PFSK-1 (cell line): ENCODE measurements around the gene TMEM243.

Experiments
- POLR2AphosphoS5 ChIP-seq: IDR thresholded peaks from 2 replicates; pipeline ENCODE4 v1.6.1; 2012; ENCODE audit warnings: low read depth, mild to moderate bottlenecking, control low read depth, low read length, moderate library complexity
- REST ChIP-seq, 2 experiments: IDR thresholded peaks; 2 replicates each; pipeline versions ENCODE4 v1.6.1 to v1.8.0; 2011 to 2012; ENCODE audit warnings: low read depth in 2 of 2, low read length in 2 of 2, control low read depth in 1 of 2, inconsistent platforms in 1 of 2, mild to moderate bottlenecking in 1 of 2, moderate library complexity in 1 of 2; ENCODE audit not compliant: insufficient read depth in 1 of 2

GRCh38 chr7:87156709-87157108 is 62.8 kb downstream of the TMEM243 start:
- no peak for TF ChIP-seq REST (IDR thresholded peaks at IDR 0.05; ENCODE audit: insufficient read depth in 1 of 2, low read depth in 2 of 2, low read length in 2 of 2)
- TF ChIP-seq POLR2AphosphoS5 = no peak
